GM21737 (cell line): ENCODE results near the gene CLSTN3.
A peak's percentile ranks its signal among the peaks of the same experiment; 100 is the strongest.

ENCODE experiments used
- ATAC-seq: cut with Tn5 transposase; IDR thresholded peaks from one replicate; pipeline ENCODE4 v1.9.1; 2021; ENCODE audit warnings: mild to moderate bottlenecking, moderate library complexity; ENCODE audit not compliant: unreplicated experiment

The CLSTN3 gene

DNA sequence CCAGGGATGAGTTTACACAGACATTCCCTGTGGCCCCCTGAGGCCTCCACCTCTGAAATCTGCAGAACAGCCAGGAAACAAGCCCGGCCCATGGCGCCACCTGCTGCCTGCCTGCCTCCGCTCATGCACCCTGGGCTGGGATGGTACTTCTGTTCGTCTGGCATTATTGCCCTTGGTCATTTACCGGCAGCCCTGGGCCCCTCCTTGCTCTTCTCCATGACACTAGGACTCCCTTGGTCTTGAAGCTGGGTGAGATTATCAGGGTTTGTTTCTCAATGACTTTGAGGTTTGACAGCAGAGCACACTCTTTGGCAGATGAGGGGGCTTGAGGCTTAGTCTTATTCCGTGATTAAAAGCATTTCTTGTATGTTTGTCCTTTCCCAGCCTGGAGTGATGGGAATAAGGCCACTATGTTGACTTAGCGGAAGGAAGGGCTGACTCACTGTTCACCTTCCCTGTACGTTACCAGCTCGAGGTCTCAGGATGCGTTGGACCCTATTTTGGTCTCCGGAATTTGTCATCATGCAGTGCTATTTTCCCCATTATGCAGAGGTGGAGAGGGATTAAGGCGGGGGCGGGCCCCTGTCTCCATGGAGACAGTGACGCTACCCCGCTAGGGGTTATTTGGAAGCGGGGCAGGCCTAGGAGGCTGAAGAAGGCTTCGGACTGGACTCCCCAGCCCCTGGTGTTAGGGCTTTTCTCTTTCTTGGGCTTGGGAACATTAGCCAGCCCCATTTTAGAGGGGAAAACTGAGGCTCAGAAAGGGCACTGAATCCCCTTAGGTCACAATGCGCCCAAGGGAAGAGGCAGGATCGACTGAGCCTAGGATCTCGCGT is 58.6 kb downstream of the CLSTN3 start:
- ATAC-seq = peak; percentile 32

DNA sequence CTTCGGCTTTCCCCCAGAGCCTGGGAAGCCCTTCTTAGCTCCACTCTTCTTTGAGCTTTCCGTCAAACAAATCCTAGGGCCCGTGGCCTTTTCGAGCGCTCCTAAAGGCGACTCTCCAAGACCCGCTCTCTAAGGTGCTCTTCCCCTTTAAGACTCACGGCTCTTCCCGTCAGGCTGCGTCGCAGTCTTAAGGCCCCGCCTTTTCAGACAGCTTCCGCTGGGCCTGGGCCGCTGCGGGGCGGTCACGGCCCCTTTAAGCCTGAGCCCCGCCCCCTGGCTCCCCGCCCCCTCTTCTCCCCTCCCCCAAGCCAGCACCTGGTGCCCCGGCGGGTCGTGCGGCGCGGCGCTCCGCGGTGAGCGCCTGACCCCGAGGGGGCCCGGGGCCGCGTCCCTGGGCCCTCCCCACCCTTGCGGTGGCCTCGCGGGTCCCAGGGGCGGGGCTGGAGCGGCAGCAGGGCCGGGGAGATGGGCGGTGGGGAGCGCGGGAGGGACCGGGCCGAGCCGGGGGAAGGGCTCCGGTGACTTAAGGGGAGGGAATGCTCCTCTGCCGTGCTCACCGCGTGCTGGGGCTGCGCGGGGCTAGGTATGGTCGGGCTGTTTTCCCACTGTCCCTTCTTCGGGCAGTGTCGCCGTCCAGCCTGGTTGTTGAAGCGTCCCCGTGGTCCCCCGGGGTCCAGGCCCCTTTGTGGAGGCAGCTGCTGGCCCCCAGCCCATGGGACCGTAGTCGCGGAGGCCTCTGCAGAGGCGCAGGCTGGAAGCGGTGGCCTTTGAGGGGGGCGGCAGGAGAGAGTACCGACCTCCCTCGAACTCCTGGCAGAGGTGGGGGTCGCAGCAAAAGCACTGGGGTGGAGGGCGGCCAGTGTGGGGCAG is 59.5 kb downstream of the CLSTN3 start, which contains the start of gene PEX5:
Gene PEX5, plus strand, starts transcription at position 289 of the 870 bp plus-strand sequence. CDS start 692 bp downstream, outside the sequence.
- peak; percentile 94 for ATAC-seq

DNA sequence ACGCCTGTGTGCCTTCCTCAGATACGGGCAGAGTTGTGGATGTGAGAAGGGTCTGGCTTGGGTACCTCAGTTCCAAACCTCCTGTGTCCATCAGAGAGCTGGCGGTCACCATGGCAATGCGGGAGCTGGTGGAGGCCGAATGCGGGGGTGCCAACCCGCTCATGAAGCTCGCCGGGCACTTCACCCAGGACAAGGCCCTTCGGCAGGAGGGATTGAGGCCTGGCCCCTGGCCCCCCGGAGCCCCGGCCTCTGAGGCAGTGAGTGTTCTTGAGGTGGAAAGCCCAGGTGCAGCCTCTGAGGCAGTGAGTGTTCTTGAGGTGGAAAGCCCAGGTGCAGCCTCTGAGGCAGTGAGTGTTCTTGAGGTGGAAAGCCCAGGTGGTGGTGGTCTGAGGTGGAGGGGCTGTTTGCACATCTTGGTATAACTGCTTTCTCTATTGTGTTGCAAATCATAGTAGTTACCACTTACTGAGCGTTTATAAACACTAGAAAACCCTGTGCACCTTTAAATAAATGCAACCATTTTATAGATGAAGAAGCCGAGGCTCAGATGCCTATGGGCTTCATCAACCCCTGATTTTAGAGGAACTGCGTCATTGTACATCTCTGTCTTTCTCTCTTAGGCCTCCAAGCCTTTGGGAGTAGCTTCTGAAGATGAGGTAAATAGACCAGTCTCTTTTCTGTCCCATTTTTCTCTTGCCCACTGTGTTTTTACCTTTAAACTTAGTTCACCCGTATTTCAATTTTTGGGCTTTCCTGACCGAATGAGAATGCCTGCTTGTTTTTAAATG is 60.3 kb downstream of the CLSTN3 start:
- ATAC-seq = no peak

DNA sequence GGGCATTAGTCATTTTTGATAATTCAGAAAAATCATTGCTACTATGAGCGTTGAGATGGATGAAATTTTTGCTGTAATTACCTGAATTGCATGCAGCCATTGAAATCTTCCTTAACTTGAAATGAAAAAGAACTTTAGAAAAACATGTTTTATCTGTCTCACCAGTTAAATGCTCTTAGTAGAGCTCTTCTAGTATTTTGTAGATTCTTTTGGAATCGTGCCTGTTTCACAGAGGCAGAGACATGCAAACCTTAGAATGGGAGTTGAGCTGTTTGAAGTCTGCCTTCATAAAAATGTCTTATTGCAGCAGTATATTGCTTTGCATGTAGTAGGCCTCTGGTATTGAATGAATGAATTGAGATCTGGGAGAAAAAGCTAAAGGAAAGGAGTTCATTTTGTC is 63.5 kb downstream of the CLSTN3 start:
- no peak for ATAC-seq

DNA sequence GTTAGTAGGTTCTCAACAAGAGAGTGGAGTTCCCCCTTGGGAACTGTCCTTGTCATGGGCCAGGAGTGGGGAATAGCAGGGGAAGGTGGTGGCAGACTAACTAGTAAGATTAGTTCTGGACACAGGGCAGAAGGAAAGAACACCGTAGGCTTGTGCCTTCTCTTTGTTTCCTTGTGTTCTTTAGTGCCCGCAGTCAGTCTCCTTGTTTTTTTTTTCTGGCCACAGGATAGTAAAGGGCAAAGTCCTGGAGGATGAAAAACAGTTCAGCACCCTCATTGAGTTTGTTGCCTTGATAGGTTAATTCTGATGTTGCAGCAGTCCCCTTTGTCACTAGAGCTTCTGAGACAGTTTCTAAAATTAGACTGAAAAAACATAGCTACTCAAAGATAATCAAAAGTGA is 67.7 kb downstream of the CLSTN3 start:
- no peak for ATAC-seq

DNA sequence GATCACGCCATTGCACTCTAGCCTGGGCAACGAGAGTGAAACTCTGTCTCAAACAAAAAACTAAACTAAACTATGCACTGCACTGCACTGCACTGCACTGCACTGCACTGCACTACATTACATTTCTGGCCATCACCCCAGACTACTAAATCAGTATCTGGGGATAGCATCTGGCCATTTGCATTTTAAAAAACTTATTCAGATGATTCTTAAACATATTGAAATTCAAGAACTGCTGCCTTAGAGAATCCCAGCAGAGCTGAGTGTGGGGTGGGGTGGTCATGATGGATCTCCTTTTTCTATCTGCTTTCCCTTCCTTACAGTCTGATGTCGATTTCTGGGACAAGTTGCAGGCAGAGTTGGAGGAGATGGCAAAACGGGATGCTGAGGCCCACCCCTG is 72.9 kb downstream of the CLSTN3 start:
- ATAC-seq = no peak

DNA sequence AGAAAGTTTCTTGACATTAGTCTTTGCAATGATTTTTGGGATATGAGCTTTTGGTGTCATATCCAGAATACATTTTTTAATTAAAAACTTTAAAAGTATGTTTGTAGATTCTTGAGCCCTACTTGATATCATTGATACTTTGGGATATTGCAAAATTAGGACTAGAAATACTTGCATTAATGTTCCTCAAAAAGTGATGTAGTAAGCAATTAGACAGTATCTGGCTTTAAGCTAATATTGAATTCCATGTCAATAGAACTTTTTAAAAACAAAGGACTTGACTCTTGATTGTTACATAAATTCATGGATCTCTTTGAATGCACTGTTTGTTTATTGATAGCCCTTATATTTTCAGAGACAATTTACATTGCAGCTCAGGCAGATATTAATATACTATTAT is 74.9 kb downstream of the CLSTN3 start:
- ATAC-seq = no peak

DNA sequence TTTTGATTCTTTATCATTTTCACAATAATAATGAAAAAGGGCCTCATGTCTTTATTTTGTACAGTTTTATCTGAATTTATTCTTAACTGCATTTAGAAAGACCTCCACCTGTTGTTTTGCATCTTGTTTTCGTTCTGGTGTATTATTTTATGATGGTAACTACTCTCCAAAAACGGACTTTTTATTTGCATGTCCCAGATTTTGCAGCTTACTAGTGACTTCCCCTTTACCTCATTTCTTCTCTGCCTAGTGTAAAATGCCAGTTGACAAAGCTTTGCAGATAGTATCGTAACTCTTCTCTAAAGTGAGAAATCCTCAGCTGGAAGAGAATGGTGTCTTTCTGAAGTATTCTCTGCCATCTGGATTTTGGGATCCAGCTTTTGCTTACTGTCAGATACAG is 76.5 kb downstream of the CLSTN3 start:
- ATAC-seq = no peak

DNA sequence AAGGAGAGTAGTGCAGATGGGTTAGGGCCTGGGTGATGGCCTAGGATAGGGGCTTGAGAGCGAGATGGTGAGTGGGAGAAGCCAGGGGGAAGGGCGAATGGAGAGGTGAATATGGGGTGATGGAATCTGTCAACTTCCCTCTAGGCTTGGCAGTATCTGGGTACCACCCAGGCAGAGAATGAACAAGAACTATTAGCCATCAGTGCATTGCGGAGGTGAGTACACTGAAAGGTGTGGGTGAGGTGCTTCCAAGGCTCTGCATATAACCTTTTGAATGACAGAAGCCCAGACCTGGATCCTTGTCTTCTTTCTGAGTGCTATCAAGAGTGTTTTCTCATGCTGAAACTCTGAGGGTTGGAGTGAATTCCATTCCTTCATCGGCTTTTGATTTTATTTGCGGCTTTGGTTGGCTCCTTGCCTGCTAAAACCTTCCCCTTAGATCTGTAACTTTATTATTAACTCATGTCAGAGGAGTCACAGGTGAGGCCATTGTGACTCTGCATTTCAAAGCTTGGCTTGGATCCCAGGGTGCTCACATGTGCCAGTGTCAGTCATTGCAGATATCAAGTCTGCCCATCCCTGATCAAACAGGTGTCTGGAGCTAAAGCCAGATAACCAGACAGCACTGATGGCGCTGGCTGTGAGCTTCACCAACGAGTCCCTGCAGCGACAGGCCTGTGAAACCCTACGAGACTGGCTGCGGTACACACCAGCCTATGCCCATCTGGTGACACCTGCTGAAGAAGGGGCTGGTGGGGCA is 77.9 kb downstream of the CLSTN3 start:
- ATAC-seq = no peak
